ENCODE measurements around the gene MAU2. TPM values are rescaled to one million over a fixed set of nuclear protein-coding genes. Genes with fewer than 3 reads are reported as not detected.

The MAU2 gene
- total and polyA plus RNA-seq, 2 of the 13 experiments (the other 11 are each of a cell fraction or from before 2014, with no cell fraction given) = 16.8 to 33.8 TPM

GRCh38 chr19:19285686-19286085 lies 34.9 kb upstream of the MAU2 start (continued):
- TF ChIP-seq HDAC2 (CRISPR knock-in tag; IDR thresholded peaks at IDR 0.05) = no peak
- TF ChIP-seq EZH2 (conservative IDR thresholded peaks at IDR 0.05; ENCODE audit: low read depth, low read length) = no peak
- no peak for TF ChIP-seq PHF8 (CRISPR knock-in tag; IDR thresholded peaks at IDR 0.05)
- no peak for TF ChIP-seq ZNF549 (CRISPR knock-in tag; IDR thresholded peaks at IDR 0.05)

GRCh38 chr19:19292607-19293006 lies 28.0 kb upstream of the MAU2 start:
- Histone ChIP-seq H3K27ac (ENCODE audit: extremely low read length, insufficient read depth, low read length) (no peak overlapping the region), H2AFZ (ENCODE audit: low read length) (no peak overlapping the region), H3K36me3 (replicated peaks in 1 of 2; ENCODE audit: control insufficient read depth in 1 of 2, insufficient read depth in 2 of 2, low read length in 2 of 2) (peaks cover 9 to 40% of the 10 kb centered on the region in 2 experiments; a peak in 4 of 5 replicates), H3K27me3 (ENCODE audit: control insufficient read depth in 1 of 2, insufficient read depth in 2 of 2, low read length in 2 of 2) (no peaks in the 10 kb centered on the region), H3K9ac (ENCODE audit: insufficient read depth, low read depth, low read length) (no peak overlapping the region), H3K79me2 (ENCODE audit: insufficient read depth, low read length) (no peaks in the 10 kb centered on the region), H3K9me3 (ENCODE audit: low read length) (no peaks in the 10 kb centered on the region), H3K4me2 (ENCODE audit: low read depth, low read length) (no peak overlapping the region), H4K20me1 (ENCODE audit: insufficient read depth, low read length) (no peaks in the 10 kb centered on the region), H3K4me1 (ENCODE audit: insufficient read depth, low read length) (no peaks in the 10 kb centered on the region), H3K4me3 (replicated peaks in 1 of 3; ENCODE audit: insufficient read depth in 1 of 3, low read depth in 2 of 3, low read length in 3 of 3) (no peak overlapping the region)
- CTCF ChIA-PET (ENCODE audit: low intra/inter-chr PET ratio, low total read pairs) = no interaction called here
- BruUV-seq (replicated peaks) = no TSS peak
- POLR2A ChIA-PET = no interaction called here
- in situ Hi-C loops (cut with HindIII; ENCODE audit: extremely low pct_ligation_motif_present, low pct_unique_long_range_greater_than_20kb) (no loop called here), intact Hi-C loops (cut with micrococcal nuclease; ENCODE audit: unreplicated experiment) (no loop called here)
- WGBS (ENCODE audit: low lambda C conversion rate) = 98% methylated on average over 5 of the region's 5 CpGs
- ATAC-seq (no peak), DNase-seq (ENCODE audit: low spot score) (no peak), FAIRE-seq (no peak)
- TF ChIP-seq FOXK1 (CRISPR knock-in tag; IDR thresholded peaks at IDR 0.05; ENCODE audit: borderline replicate concordance, low read depth) (no peak), ZNF567 (CRISPR knock-in tag; IDR thresholded peaks at IDR 0.05; ENCODE audit: borderline replicate concordance) (no peak), ZNF275 (CRISPR knock-in tag; IDR thresholded peaks at IDR 0.05; ENCODE audit: borderline replicate concordance) (no peak), HOXA7 (CRISPR knock-in tag; IDR thresholded peaks at IDR 0.05) (no peak), KDM2A (CRISPR knock-in tag; IDR thresholded peaks at IDR 0.05; ENCODE audit: borderline replicate concordance, low read depth) (no peak), ZNF44 (CRISPR knock-in tag; IDR thresholded peaks at IDR 0.05) (no peak), ZNF12 (CRISPR knock-in tag; IDR thresholded peaks at IDR 0.05) (no peak), ATF5 (CRISPR knock-in tag; IDR thresholded peaks at IDR 0.05; ENCODE audit: low read depth) (no peak), ZNF33B (CRISPR knock-in tag; IDR thresholded peaks at IDR 0.05) (no peak), MLX (CRISPR knock-in tag; IDR thresholded peaks at IDR 0.05) (no peak)

Measured in HepG2 (cell line).